Measurements from ENCODE around the gene IGLL1.

Gene IGLL1

DNA sequence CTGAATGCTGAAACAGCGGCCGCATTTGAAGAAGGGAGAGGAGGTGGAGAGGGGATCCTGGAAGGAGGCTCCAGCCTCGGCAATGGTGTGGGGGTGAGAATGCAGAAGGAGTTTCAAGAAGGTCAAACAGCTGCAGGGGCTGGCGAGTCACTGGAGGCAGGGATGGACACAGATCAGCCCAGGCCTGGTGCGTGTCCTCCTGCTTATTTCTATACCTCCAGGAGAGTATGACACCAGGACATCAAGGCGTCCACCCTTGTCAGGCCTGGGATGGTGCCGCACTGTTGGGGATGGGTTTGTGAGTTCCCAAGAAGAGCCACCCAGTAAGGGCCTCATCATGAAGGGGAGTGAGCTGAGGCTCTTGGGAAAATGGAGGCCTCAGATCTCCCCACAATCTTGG lies 23.1 kb downstream of the IGLL1 start:
- TF ChIP-seq, protein P1, sequence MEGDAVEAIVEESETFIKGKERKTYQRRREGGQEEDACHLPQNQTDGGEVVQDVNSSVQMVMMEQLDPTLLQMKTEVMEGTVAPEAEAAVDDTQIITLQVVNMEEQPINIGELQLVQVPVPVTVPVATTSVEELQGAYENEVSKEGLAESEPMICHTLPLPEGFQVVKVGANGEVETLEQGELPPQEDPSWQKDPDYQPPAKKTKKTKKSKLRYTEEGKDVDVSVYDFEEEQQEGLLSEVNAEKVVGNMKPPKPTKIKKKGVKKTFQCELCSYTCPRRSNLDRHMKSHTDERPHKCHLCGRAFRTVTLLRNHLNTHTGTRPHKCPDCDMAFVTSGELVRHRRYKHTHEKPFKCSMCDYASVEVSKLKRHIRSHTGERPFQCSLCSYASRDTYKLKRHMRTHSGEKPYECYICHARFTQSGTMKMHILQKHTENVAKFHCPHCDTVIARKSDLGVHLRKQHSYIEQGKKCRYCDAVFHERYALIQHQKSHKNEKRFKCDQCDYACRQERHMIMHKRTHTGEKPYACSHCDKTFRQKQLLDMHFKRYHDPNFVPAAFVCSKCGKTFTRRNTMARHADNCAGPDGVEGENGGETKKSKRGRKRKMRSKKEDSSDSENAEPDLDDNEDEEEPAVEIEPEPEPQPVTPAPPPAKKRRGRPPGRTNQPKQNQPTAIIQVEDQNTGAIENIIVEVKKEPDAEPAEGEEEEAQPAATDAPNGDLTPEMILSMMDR (IDR thresholded peaks at IDR 0.05; ENCODE audit: low read length): no peak
- TF ChIP-seq EZH2 (optimal IDR thresholded peaks at IDR 0.05; ENCODE audit: low read depth, low read length): no peak
- no peak for TF ChIP-seq EZH2phosphoT487 (IDR thresholded peaks at IDR 0.05; ENCODE audit: low read length)
- peaks cover 31% of the 10 kb centered on the region for H3K27me3 ChIP-seq (replicated peaks; ENCODE audit: insufficient read depth, low read length)
- H3K9me3 ChIP-seq (replicated peaks; ENCODE audit: insufficient read depth, low read length): no peaks in the 10 kb centered on the region
- no peak overlapping the region for H3K9ac ChIP-seq (ENCODE audit: low read length)
- H3K27ac ChIP-seq (ENCODE audit: low read length): no peak overlapping the region
- no peaks in the 10 kb centered on the region for H3K9me2 ChIP-seq (replicated peaks; ENCODE audit: insufficient read depth, low read length)
- no peak overlapping the region for H3K4me3 ChIP-seq (ENCODE audit: low read length)
- no peaks in the 10 kb centered on the region for H4K20me1 ChIP-seq (ENCODE audit: insufficient read depth, low read length)
- no peak overlapping the region for H2AFZ ChIP-seq (ENCODE audit: low read length)
- H3K79me2 ChIP-seq (ENCODE audit: low read length): no peaks in the 10 kb centered on the region
- DNase-seq: no peak
- no peaks in the 10 kb centered on the region for H3K4me1 ChIP-seq (ENCODE audit: low read length)
- H3K4me2 ChIP-seq (ENCODE audit: low read depth, low read length): no peak overlapping the region
- no peaks in the 10 kb centered on the region for H3K36me3 ChIP-seq (replicated peaks; ENCODE audit: insufficient read depth, low read length)
- H3F3A ChIP-seq (ENCODE audit: insufficient read depth, low read length): no peaks in the 10 kb centered on the region

DNA sequence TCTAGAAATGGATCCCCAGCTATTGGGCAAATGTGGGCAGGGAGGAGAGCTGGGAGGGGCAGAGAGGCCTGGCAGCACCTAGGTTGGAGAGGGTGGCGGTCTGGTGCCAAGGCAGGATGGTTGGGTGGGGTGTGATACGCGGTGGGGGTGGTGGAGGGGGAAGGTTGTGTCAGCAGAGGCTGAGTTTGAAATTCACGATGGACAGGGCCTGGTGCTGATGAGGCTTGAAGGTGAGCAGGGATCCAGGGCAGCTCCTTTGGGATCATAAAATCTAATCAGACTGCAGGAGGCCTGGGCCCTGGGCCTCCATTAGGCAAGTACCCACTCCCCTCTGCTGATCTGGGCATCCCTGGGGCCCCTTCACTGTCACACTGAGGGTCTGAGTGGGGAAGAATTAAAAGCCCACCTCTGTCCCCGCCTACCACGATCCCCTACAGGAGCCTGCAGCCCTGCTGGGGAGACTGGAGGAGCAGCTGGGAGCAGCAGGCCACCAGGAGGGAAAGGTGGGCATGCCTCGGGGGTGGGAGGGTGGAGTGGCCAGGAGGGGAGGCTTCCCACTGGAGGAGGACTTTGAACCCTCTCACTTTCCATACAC lies 24.0 kb downstream of the IGLL1 start:
- Histone ChIP-seq H3K36me3 (replicated peaks; ENCODE audit: insufficient read depth, low read length) (no peaks in the 10 kb centered on the region), H3K27me3 (replicated peaks; ENCODE audit: insufficient read depth, low read length) (peaks cover 36% of the 10 kb centered on the region), H3K4me2 (ENCODE audit: low read depth, low read length) (no peak overlapping the region), H2AFZ (ENCODE audit: low read length) (no peak overlapping the region), H3K27ac (ENCODE audit: low read length) (no peak overlapping the region), H4K20me1 (ENCODE audit: insufficient read depth, low read length) (no peaks in the 10 kb centered on the region), H3K9me3 (replicated peaks; ENCODE audit: insufficient read depth, low read length) (no peaks in the 10 kb centered on the region), H3F3A (ENCODE audit: insufficient read depth, low read length) (no peaks in the 10 kb centered on the region), H3K9me2 (replicated peaks; ENCODE audit: insufficient read depth, low read length) (no peaks in the 10 kb centered on the region), H3K4me3 (ENCODE audit: low read length) (no peak overlapping the region), H3K9ac (ENCODE audit: low read length) (no peak overlapping the region), H3K79me2 (ENCODE audit: low read length) (no peaks in the 10 kb centered on the region), H3K4me1 (ENCODE audit: low read length) (no peaks in the 10 kb centered on the region)
- DNase-seq: no peak
- TF ChIP-seq, protein P1 (IDR thresholded peaks at IDR 0.05; ENCODE audit: low read length): no peak

DNA sequence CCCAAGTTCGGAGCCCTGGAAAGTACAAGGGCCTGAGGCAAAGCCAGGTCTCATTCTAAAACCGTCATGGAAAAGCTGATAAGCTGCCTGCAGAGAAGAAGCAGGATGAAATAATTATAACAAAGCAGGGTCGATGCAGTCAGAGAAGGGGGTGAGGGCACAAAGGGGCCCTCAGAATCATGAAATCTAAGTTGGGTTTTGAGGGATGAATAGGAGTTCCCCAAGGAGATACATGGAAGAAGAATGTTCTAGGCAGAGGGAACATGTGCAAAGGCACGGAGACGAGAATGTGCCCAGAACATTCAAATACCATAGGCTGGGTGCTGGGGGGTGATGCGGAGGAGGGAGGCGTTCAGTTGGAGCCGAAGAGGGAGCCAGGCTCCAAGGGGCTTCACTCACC lies 25.0 kb downstream of the IGLL1 start:
- no peak overlapping the region for H3K4me2 ChIP-seq (ENCODE audit: low read depth, low read length)
- H3K9me3 ChIP-seq (replicated peaks; ENCODE audit: insufficient read depth, low read length): no peaks in the 10 kb centered on the region
- no peak for TF ChIP-seq EZH2phosphoT487 (IDR thresholded peaks at IDR 0.05; ENCODE audit: low read length)
- TF ChIP-seq, protein P1 (IDR thresholded peaks at IDR 0.05; ENCODE audit: low read length): no peak
- TF ChIP-seq EZH2 (optimal IDR thresholded peaks at IDR 0.05; ENCODE audit: low read depth, low read length): no peak

More for the DNA sequence above, 25.0 kb downstream of the IGLL1 start:
- no peak overlapping the region for H3K4me3 ChIP-seq (ENCODE audit: low read length)
- H3F3A ChIP-seq (ENCODE audit: insufficient read depth, low read length): no peaks in the 10 kb centered on the region
- no peaks in the 10 kb centered on the region for H3K79me2 ChIP-seq (ENCODE audit: low read length)
- no peak for DNase-seq
- no peaks in the 10 kb centered on the region for H3K4me1 ChIP-seq (ENCODE audit: low read length)
- no peak overlapping the region for H3K27ac ChIP-seq (ENCODE audit: low read length)
- H3K36me3 ChIP-seq (replicated peaks; ENCODE audit: insufficient read depth, low read length): no peaks in the 10 kb centered on the region
- no peaks in the 10 kb centered on the region for H4K20me1 ChIP-seq (ENCODE audit: insufficient read depth, low read length)
- H3K9ac ChIP-seq (ENCODE audit: low read length): no peak overlapping the region
- H2AFZ ChIP-seq (ENCODE audit: low read length): no peak overlapping the region
- no peaks in the 10 kb centered on the region for H3K9me2 ChIP-seq (replicated peaks; ENCODE audit: insufficient read depth, low read length)
- peaks cover 45% of the 10 kb centered on the region for H3K27me3 ChIP-seq (replicated peaks; ENCODE audit: insufficient read depth, low read length)
